Dendritic cell treated with granulocyte-macrophage colony-stimulating factor and Interleukin-4, amounts not matched to agents 40 ng/mL and 50 ng/mL, for 4 days (primary cell): ENCODE measurements around the gene HSPB8.
"Not testable (repeated sequence)": the region's sequence is repeated elsewhere in the genome, so short reads cannot be mapped to it uniquely, and the experiment has no call there.

Source experiments
- H3K27ac Mint-ChIP-seq: one replicate; pipeline ENCODE4 v1.8.0; 2022; ENCODE audit warnings: mild to moderate bottlenecking, mixed read lengths
- H3K27me3 Mint-ChIP-seq: one replicate; pipeline ENCODE4 v1.8.0; 2022; ENCODE audit warnings: mild to moderate bottlenecking, mixed read lengths
- H3K36me3 Mint-ChIP-seq: one replicate; pipeline ENCODE4 v1.8.0; 2022; ENCODE audit warnings: low read depth, mixed read lengths
- H3K4me1 Mint-ChIP-seq: one replicate; pipeline ENCODE4 v1.8.0; 2022; ENCODE audit warnings: low read depth, mixed read lengths
- H3K4me3 Mint-ChIP-seq: one replicate; pipeline ENCODE4 v1.8.0; 2022; ENCODE audit warnings: mild to moderate bottlenecking, moderate library complexity, mixed read lengths
- H3K9me3 Mint-ChIP-seq: one replicate; pipeline ENCODE4 v1.8.0; 2022; ENCODE audit warnings: mixed read lengths
- intact Hi-C: fragments of 100-400 bp; cut with micrococcal nuclease; formaldehyde crosslinking; loops from one replicate; pipeline ENCODE4 v1.15.0; 2022

The HSPB8 gene

GRCh38 chr12:119206348-119207062 lies 27.8 kb downstream of the HSPB8 start:
- Mint-ChIP-seq H3K4me1 (no peaks in the 10 kb centered on the region), H3K27me3 (no peaks in the 10 kb centered on the region), H3K4me3 (no peak overlapping the region), H3K9me3 (no peaks in the 10 kb centered on the region), H3K36me3 (no peaks in the 10 kb centered on the region), H3K27ac (no peak overlapping the region)
- intact Hi-C loops, result no loop called here

GRCh38 chr12:119207063-119207560 lies 28.4 kb downstream of the HSPB8 start:
- intact Hi-C loops, result no loop called here
- no peaks in the 10 kb centered on the region for H3K9me3 Mint-ChIP-seq
- H3K27me3 Mint-ChIP-seq, result no peaks in the 10 kb centered on the region
- no peak overlapping the region for H3K27ac Mint-ChIP-seq
- H3K4me3 Mint-ChIP-seq, result no peak overlapping the region
- H3K4me1 Mint-ChIP-seq, result no peaks in the 10 kb centered on the region
- no peaks in the 10 kb centered on the region for H3K36me3 Mint-ChIP-seq

GRCh38 chr12:119208626-119209061 lies 29.9 kb downstream of the HSPB8 start:
- H3K9me3 Mint-ChIP-seq, result no peaks in the 10 kb centered on the region
- H3K27ac Mint-ChIP-seq, result no peak overlapping the region
- no peaks in the 10 kb centered on the region for H3K27me3 Mint-ChIP-seq
- no peaks in the 10 kb centered on the region for H3K36me3 Mint-ChIP-seq
- H3K4me3 Mint-ChIP-seq, result no peak overlapping the region
- H3K4me1 Mint-ChIP-seq, result no peaks in the 10 kb centered on the region
- intact Hi-C loops, result no loop called here

- no peaks in the 10 kb centered on the region for H3K27me3 Mint-ChIP-seq
- H3K9me3 Mint-ChIP-seq, result no peaks in the 10 kb centered on the region
- H3K36me3 Mint-ChIP-seq, result no peaks in the 10 kb centered on the region
- no peak overlapping the region for H3K27ac Mint-ChIP-seq
- H3K4me3 Mint-ChIP-seq, result no peak overlapping the region
- H3K4me1 Mint-ChIP-seq, result no peaks in the 10 kb centered on the region
- intact Hi-C loops, result no loop called here
These were observed 33.2 kb downstream of the HSPB8 start for GRCh38 chr12:119211884-119212283.

GRCh38 chr12:119216084-119216483 lies 37.4 kb downstream of the HSPB8 start:
- Mint-ChIP-seq H3K36me3 (no peaks in the 10 kb centered on the region), H3K27me3 (peaks cover 2% of the 10 kb centered on the region), H3K4me1 (no peaks in the 10 kb centered on the region), H3K4me3 (no peak overlapping the region), H3K27ac (no peak overlapping the region), H3K9me3 (no peaks in the 10 kb centered on the region)
- intact Hi-C loops, result no loop called here

GRCh38 chr12:119218875-119219274 lies 40.1 kb downstream of the HSPB8 start:
- H3K27ac Mint-ChIP-seq, intact Hi-C loops, H3K4me1 Mint-ChIP-seq, H3K4me3 Mint-ChIP-seq, H3K27me3 Mint-ChIP-seq, H3K9me3 Mint-ChIP-seq, H3K36me3 Mint-ChIP-seq: not testable (repeated sequence)

- Mint-ChIP-seq H3K36me3 (no peaks in the 10 kb centered on the region), H3K4me3 (no peak overlapping the region), H3K27me3 (peaks cover 2% of the 10 kb centered on the region), H3K4me1 (no peaks in the 10 kb centered on the region), H3K9me3 (no peaks in the 10 kb centered on the region), H3K27ac (no peak overlapping the region)
- intact Hi-C loops, result no loop called here
These were observed 43.7 kb downstream of the HSPB8 start for GRCh38 chr12:119222222-119222951.

- H3K4me3 Mint-ChIP-seq, result no peak overlapping the region
- H3K9me3 Mint-ChIP-seq, result no peaks in the 10 kb centered on the region
- no peaks in the 10 kb centered on the region for H3K4me1 Mint-ChIP-seq
- H3K27ac Mint-ChIP-seq, result no peak overlapping the region
- H3K36me3 Mint-ChIP-seq, result no peaks in the 10 kb centered on the region
- no peaks in the 10 kb centered on the region for H3K27me3 Mint-ChIP-seq
- intact Hi-C loops, result no loop called here
These were observed 46.7 kb downstream of the HSPB8 start for GRCh38 chr12:119225454-119225853.

GRCh38 chr12:119227292-119227691 lies 48.6 kb downstream of the HSPB8 start:
- Mint-ChIP-seq H3K9me3 (no peaks in the 10 kb centered on the region), H3K27me3 (no peaks in the 10 kb centered on the region), H3K36me3 (no peaks in the 10 kb centered on the region), H3K27ac (no peak overlapping the region), H3K4me1 (no peaks in the 10 kb centered on the region), H3K4me3 (no peak overlapping the region)
- intact Hi-C loops, result no loop called here

- H3K4me1 Mint-ChIP-seq, result no peaks in the 10 kb centered on the region
- H3K27me3 Mint-ChIP-seq, result no peaks in the 10 kb centered on the region
- intact Hi-C loops, result no loop called here
- no peaks in the 10 kb centered on the region for H3K36me3 Mint-ChIP-seq
- no peak overlapping the region for H3K27ac Mint-ChIP-seq
- H3K4me3 Mint-ChIP-seq, result no peak overlapping the region
- H3K9me3 Mint-ChIP-seq, result no peaks in the 10 kb centered on the region
These were observed 50.5 kb downstream of the HSPB8 start for GRCh38 chr12:119229205-119229604.

- Mint-ChIP-seq H3K27me3 (no peaks in the 10 kb centered on the region), H3K9me3 (no peaks in the 10 kb centered on the region), H3K4me1 (no peaks in the 10 kb centered on the region), H3K4me3 (no peak overlapping the region), H3K36me3 (no peaks in the 10 kb centered on the region), H3K27ac (no peak overlapping the region)
- intact Hi-C loops, result no loop called here
These were observed 51.1 kb downstream of the HSPB8 start for GRCh38 chr12:119229837-119230236.

GRCh38 chr12:119230807-119231206 lies 52.1 kb downstream of the HSPB8 start:
- Mint-ChIP-seq H3K36me3 (no peaks in the 10 kb centered on the region), H3K27me3 (no peaks in the 10 kb centered on the region), H3K4me1 (no peaks in the 10 kb centered on the region), H3K27ac (no peak overlapping the region), H3K9me3 (no peaks in the 10 kb centered on the region), H3K4me3 (no peak overlapping the region)
- intact Hi-C loops, result no loop called here

- no peaks in the 10 kb centered on the region for H3K27me3 Mint-ChIP-seq
- no peak overlapping the region for H3K27ac Mint-ChIP-seq
- no peak overlapping the region for H3K4me3 Mint-ChIP-seq
- H3K36me3 Mint-ChIP-seq, result no peaks in the 10 kb centered on the region
- H3K4me1 Mint-ChIP-seq, result no peaks in the 10 kb centered on the region
- H3K9me3 Mint-ChIP-seq, result no peaks in the 10 kb centered on the region
- intact Hi-C loops, result no loop called here
These were observed 53.0 kb downstream of the HSPB8 start for GRCh38 chr12:119231774-119232173.

GRCh38 chr12:119235197-119235751 lies 56.5 kb downstream of the HSPB8 start:
- H3K27me3 Mint-ChIP-seq, result no peaks in the 10 kb centered on the region
- no peaks in the 10 kb centered on the region for H3K9me3 Mint-ChIP-seq
- intact Hi-C loops, result no loop called here
- no peak overlapping the region for H3K4me3 Mint-ChIP-seq
- H3K4me1 Mint-ChIP-seq, result no peaks in the 10 kb centered on the region
- H3K36me3 Mint-ChIP-seq, result no peaks in the 10 kb centered on the region
- no peak overlapping the region for H3K27ac Mint-ChIP-seq
